Astrocyte of the cerebellum (primary cell): ENCODE data around the gene TMEM221.

Source experiments
- DNase-seq: peaks from one replicate; pipeline ENCODE4 v3.0.0-alpha.2; 2011; ENCODE audit warnings: low read depth
- H3K4me3 ChIP-seq: 2 replicates; pipeline ENCODE4 v1.5.1; 2011; ENCODE audit warnings: mild to moderate bottlenecking, low read depth, low read length, moderate library complexity
- in situ Hi-C: cut with HindIII; loops from 2 replicates; pipeline ENCODE4 v1.10.0; 2017; ENCODE audit warnings: low sequenced_read_pairs
- TF ChIP-seq, protein P1 (sequence below): IDR thresholded peaks from 2 replicates; pipeline ENCODE4 v1.5.1; 2012; ENCODE audit warnings: low read length, low read depth, moderate library complexity, mild to moderate bottlenecking; ENCODE audit errors: missing control alignments

The TMEM221 gene

DNA sequence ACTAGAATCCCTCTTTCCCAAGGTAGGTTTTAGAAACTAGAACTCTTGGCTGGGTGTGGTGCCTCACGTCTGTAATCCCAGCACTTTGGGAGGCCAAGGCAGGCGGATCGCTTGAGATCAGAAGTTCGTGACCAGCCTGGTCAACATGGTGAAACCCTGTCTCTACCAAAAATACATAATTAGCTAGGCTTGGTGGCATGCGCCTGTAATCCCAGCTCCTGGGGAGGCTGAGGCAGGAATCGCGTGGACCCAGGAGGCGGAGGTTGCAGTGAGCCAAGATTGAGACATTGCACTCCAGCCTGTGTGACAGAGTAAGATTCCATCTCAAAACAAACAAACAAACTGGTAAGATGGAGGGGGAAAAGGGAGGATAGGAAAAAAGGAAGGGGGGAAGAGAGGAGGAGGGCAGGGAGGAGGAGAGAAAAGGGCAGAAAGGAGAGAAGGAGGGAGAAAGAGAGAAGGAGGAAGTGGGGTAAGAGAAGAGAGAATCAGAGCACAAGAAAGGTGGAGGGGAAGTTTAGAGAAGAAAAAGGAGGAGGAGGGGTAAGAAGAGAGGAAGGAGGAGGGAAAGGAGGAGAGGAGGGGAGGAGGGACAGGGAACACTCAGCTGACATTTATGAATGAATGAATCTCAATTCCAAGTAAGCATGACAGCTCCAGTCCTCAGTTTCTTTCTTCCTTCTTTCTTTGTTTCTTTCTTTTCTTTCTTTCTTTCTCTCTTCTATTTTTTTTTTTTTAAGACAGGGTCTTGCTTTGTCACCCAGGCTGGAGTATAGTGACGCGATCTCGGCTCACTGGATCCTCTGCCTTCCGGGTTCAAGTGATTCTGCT, 19.2 kb upstream of the TMEM221 start:
- TF ChIP-seq, protein P1, sequence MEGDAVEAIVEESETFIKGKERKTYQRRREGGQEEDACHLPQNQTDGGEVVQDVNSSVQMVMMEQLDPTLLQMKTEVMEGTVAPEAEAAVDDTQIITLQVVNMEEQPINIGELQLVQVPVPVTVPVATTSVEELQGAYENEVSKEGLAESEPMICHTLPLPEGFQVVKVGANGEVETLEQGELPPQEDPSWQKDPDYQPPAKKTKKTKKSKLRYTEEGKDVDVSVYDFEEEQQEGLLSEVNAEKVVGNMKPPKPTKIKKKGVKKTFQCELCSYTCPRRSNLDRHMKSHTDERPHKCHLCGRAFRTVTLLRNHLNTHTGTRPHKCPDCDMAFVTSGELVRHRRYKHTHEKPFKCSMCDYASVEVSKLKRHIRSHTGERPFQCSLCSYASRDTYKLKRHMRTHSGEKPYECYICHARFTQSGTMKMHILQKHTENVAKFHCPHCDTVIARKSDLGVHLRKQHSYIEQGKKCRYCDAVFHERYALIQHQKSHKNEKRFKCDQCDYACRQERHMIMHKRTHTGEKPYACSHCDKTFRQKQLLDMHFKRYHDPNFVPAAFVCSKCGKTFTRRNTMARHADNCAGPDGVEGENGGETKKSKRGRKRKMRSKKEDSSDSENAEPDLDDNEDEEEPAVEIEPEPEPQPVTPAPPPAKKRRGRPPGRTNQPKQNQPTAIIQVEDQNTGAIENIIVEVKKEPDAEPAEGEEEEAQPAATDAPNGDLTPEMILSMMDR: no peak
- no peak overlapping the region for H3K4me3 ChIP-seq
- in situ Hi-C loops: no loop called here

GRCh38 chr19:17466487-17466850, 18.0 kb upstream of the TMEM221 start:
- no peak overlapping the region for H3K4me3 ChIP-seq
- in situ Hi-C loops: no loop called here
- no peak for DNase-seq
- TF ChIP-seq, protein P1: no peak

More for the DNA sequence above, 19.2 kb upstream of the TMEM221 start:
- DNase-seq: no peak

DNA sequence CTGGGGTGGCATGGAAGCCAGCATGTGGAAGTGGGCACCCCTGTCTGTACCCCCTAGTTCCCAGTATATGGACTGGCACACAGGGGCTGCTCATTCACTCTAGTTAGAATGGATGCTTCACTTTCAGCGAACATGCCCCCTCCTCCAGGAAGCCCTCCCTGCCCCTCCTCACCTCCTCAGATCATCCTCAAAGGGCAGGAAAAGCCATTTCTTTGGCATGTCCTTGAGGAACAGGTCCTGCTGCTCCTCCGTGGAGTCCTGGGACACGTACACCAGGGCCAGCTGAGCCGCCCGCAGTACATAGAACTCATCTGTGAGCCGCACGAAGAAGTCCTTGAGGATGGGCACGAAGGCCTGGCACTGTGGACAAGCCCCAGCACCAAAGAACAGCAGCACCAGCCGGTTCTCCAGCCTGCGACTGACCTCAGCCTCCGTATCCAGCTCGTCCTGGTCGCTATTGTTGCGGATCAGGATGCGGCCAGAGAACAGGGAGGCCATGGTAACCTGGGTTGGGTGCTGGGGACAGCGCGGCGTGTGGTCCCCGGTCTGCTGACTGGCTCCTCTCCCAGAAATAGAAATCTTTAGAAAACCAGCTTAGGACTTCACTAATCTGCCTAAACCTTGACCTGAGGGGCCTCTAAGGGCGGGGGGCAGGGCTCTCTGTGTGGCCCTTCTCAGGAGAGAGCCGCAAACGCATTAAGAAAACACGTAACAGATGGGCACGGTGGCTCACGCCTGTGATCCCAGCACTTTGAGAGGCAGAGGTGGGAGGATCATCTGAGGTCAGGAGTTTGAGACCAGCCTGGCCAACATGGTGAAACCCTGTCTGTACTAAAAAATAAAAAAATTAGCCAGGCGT, 12.1 kb upstream of the TMEM221 start, which contains the start of gene NXNL1:
Gene NXNL1, minus strand, starts transcription at position 555 of the 859 bp plus-strand sequence. Its CDS starts 57 bp downstream, at position 498.
- H3K4me3 ChIP-seq: no peak within 1 kb of the TSS
- in situ Hi-C loops: no loop called here
- no peak for DNase-seq
- TF ChIP-seq, protein P1: no peak

- DNase-seq: no peak
- H3K4me3 ChIP-seq: no peak overlapping the region
- TF ChIP-seq, protein P1: no peak
- in situ Hi-C loops: no loop called here
These were observed 10.5 kb upstream of the TMEM221 start for GRCh38 chr19:17458970-17459369.

DNA sequence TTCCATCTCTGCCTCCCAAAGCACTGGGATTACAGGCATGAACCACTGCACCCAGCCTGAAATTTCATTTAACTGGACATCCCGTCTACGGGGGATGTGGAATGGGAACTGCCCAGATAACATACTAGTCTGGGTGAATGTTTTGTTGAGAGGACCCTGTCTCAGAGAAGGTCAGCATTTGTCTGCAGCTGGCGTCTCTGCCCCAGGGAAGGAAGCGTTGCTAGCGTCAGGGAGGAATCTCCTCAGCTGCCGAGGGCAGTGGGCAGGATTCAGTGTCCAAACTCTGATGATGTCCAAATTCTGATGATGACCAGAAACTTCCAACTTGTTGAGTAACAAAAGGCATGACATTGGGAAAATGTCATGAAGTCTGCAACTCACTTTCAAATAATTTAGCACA, 9.1 kb upstream of the TMEM221 start:
- no peak for DNase-seq
- in situ Hi-C loops: no loop called here
- no peak overlapping the region for H3K4me3 ChIP-seq
- TF ChIP-seq, protein P1: no peak

- DNase-seq: no peak
- in situ Hi-C loops: no loop called here
- H3K4me3 ChIP-seq: no peak overlapping the region
- TF ChIP-seq, protein P1: no peak
These were observed 7.7 kb upstream of the TMEM221 start for GRCh38 chr19:17456127-17456526.
